GM12892 (cell line): Measurements from ENCODE around the gene TBC1D5.

Experiments
- DNase-seq: peaks from one replicate; pipeline ENCODE4 v3.0.0; 2011; ENCODE audit not compliant: insufficient read length
- FAIRE-seq: peaks from 2 replicates; lab custom pipeline; 2011; peaks lifted over from hg19 to GRCh38; lab: Jason Lieb, UNC
- POLR2A ChIP-seq: IDR thresholded peaks from 2 replicates; pipeline ENCODE4 v1.6.1; 2011; ENCODE audit warnings: low read depth, low read length, control low read depth
- POLR2AphosphoS5 ChIP-seq: IDR thresholded peaks from 2 replicates; pipeline ENCODE4 v1.6.1; 2011; ENCODE audit warnings: low read depth, low read length, control low read depth
- TAF1 ChIP-seq: IDR thresholded peaks from 2 replicates; pipeline ENCODE4 v1.6.1; 2011; ENCODE audit warnings: low read depth, mild to moderate bottlenecking, control low read depth, low read length, borderline replicate concordance

TBC1D5 gene

DNA sequence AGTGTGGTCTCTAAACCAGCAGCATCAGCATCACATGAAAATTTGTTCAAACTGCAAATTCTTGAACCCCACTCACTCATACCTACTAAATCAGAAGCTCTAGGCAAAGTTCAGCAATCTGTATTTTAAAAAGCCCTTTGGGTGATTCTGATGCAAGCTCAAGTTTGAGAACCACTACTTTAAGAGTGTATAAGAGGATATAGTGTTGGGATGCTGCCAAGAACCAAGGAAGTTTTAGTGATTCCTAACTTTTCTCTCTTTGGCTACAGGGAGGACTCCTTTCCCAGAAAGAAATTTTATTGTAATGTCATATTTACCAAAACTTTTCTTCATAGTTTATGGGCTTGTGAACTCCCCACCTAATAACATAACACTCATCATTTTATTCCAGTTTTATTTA, 422.2 kb downstream of the TBC1D5 start:
- TF ChIP-seq POLR2A: no peak
- TF ChIP-seq POLR2AphosphoS5: no peak
- DNase-seq (no peak), FAIRE-seq (no peak)

DNA sequence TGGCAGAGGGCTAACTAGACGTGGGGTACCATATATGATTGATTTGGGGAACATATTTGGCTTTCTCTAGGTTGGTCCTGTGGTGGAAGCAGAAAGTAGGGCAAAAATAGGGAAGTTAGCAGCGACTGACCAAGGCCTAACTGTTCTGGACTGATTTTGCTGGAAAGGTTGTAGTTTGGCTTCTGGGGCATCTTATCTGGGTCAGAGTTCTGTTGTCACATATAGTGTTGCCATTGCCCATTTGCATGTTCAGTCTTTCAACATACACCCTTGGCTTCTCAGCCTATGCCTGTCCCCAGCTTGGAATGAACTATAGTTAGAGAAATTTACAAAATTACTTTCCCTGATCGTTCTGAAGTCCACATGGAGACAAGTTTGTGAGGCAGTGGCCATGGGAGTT, 426.5 kb downstream of the TBC1D5 start:
- no peak for DNase-seq
- FAIRE-seq: no peak
- TF ChIP-seq TAF1 (no peak), POLR2AphosphoS5 (no peak), POLR2A (no peak)

DNA sequence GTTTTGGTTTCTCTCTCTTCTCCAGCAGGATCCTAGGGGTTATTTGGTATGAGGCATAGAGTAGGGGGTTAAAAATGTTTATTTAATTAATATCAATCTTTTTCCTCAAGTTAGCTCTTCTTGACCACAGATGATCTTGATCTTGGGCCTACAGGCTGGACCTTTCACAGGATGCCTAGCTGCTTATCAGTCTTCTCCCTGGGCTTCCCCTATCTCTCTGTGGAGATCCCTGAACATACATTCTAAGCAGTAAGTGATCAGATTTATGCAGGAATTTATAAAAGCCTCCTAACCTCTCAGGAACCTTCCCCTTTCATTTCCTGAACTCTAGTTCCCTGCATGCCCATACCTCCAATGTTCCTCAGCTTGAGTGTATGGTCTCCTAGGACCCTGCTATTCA, 428.3 kb downstream of the TBC1D5 start:
- FAIRE-seq (no peak), DNase-seq (no peak)
- TF ChIP-seq POLR2A (no peak), TAF1 (no peak), POLR2AphosphoS5 (no peak)

DNA sequence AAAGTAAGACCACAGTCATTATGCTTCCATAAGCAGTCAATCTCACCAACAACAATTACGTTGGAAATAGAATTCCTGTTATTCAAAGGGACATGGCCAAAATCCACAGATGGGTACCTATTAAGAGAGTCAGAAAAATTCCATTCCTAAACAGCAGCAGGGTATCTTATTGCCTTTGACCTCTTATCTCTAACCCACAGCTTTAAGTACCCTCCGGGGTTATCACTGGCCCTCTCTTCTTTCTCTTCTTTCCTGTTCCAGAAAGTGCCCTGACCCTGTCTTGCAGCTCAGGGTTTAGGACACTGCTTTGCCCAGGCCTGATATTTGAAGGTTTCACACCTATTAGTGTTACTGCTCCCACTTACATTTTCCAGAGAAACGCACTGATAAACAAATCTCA, 428.7 kb downstream of the TBC1D5 start:
- no peak for FAIRE-seq
- TF ChIP-seq POLR2A: no peak
- TF ChIP-seq POLR2AphosphoS5: no peak
- TF ChIP-seq TAF1: no peak
- DNase-seq: no peak

DNA sequence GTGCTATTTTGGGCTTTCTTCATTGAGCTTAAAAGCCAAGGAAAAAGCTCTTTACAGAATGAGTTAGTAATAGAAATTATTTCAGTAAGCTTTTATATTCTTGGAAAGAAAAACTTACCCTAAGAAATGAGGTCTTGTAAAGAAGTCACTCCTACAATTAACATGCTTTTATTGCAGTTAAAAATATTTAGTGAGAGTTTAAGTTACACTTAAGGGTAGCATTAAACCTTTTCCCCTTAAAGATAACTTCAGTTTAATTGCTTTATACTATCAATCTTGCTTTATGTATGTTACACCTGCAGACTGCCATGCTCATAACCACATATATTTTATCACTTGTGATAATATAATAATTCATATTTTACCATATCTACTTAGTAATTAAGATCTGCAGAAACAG, 431.4 kb downstream of the TBC1D5 start:
- no peak for TF ChIP-seq POLR2A
- no peak for TF ChIP-seq TAF1
- TF ChIP-seq POLR2AphosphoS5: no peak
- FAIRE-seq (no peak), DNase-seq (no peak)

DNA sequence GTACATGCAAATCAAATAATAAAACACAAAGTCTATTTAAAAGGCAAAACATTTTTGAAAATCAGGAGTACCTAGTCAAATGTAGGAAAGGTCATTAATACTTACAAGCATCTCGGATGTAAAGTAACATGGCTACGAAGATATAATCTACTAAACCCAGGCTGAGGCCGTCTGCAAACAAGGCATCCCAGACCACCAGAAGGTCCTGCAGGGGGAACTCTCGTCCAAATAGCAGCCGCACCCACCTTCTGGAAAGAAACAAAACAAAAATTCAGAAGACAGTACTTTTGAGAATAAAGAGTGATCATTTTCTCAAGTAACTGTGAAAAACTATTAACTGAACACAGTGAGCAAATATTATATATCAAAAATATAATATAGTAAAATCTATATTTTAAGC, 434.5 kb downstream of the TBC1D5 start:
- DNase-seq: no peak
- no peak for TF ChIP-seq POLR2AphosphoS5
- no peak for TF ChIP-seq TAF1
- TF ChIP-seq POLR2A: no peak
- no peak for FAIRE-seq

DNA sequence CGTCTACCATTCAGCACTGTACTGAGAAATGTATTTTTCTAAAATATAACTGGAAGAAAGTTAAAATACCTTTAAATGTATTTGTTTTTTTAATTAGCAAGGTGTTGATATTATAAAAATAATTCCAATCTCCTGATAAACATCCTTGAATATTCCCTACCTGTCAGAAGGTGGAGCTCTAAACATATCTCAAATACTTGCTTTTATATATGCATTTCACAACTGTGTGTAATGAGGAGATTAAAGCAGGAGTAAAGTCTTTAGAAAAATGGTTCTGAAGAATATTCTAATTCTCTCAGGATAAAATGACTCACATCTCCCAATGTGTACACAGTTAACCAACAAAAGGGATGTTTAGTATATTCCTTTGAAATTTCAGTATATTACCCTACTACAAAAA, 434.9 kb downstream of the TBC1D5 start:
- DNase-seq (no peak), FAIRE-seq (no peak)
- TF ChIP-seq POLR2AphosphoS5: no peak
- no peak for TF ChIP-seq TAF1
- TF ChIP-seq POLR2A: no peak

DNA sequence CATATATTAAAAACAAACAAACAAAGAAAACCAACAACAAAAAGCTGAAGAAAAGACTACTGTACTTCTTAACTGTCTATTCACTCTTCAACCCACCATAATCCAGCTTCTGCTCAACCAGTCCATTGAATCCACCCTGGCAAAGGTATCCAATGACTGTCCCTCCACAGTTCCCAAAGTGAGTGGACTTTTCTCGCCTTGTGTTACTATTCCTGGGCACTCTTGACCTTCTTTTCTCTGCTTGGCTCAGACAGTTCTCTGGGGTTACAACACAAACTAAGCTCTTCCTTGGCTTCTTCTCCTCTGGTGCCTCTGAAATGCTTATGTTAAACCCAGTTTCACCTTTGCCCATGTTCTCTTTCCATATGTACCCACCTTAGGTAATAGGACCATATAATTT, 437.5 kb downstream of the TBC1D5 start:
- FAIRE-seq: no peak
- TF ChIP-seq POLR2A (no peak), POLR2AphosphoS5 (no peak), TAF1 (no peak)

DNA sequence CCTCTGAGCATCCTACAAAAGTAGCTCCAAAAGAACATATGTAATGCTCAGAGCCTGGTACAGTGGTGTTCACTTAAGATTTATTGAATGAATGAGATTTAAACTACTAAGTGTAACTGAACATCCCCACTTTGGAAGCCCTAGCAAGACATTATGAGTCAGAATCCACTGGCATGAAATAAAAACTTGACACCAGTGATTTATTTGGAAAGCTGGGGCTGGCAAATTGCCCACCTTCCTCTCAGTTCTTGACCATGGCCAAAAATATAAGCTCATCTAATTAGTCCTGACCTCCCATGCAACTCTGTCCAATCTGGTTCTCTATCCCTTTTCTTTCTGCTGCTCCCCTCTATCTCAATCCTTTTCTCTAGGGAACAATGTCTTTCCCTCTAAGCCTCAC, 439.7 kb downstream of the TBC1D5 start:
- no peak for TF ChIP-seq POLR2A
- no peak for TF ChIP-seq POLR2AphosphoS5
- TF ChIP-seq TAF1: no peak
- FAIRE-seq: no peak
- DNase-seq: no peak

More for the DNA sequence above, 437.5 kb downstream of the TBC1D5 start:
- DNase-seq: no peak

DNA sequence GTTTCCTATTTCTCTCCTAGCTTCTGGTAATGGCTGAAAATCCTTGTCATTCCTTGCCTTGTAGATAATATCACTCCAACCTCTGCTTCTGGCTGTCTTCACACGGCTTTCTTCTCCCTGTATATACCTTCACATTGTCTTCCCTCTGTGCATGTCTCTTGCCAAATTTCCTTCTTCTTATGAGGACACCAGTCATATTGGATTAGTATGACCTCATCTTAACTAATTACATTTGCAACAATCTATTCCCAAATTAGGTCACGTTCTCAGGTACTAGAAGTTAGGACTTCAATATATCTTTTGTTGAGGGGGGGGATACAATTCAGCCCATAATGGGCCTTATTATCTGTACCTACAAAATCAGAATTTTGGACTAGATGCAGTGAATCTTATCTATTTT, 440.3 kb downstream of the TBC1D5 start:
- FAIRE-seq (no peak), DNase-seq (no peak)
- no peak for TF ChIP-seq POLR2A
- TF ChIP-seq POLR2AphosphoS5: no peak
- no peak for TF ChIP-seq TAF1

DNA sequence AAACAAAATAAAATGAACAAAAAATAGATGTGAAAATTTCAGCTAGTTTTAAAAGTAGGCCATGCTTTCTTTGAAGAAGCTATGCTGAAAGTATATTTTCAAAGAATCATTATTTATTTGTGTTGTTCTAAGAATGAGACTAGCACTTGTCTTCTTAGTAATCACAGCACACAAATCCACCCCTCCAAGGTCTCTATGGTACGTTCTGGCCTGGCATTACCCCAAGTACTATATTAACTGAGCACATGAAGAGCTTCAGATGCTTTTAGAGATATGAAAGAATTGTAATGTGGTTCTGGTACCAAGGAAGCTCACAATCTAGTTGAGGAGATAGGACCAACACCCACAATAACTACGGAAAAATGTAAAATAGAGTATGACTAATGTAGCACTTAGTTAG, 441.2 kb downstream of the TBC1D5 start:
- no peak for DNase-seq
- TF ChIP-seq POLR2AphosphoS5 (no peak), POLR2A (no peak), TAF1 (no peak)
- FAIRE-seq: no peak

DNA sequence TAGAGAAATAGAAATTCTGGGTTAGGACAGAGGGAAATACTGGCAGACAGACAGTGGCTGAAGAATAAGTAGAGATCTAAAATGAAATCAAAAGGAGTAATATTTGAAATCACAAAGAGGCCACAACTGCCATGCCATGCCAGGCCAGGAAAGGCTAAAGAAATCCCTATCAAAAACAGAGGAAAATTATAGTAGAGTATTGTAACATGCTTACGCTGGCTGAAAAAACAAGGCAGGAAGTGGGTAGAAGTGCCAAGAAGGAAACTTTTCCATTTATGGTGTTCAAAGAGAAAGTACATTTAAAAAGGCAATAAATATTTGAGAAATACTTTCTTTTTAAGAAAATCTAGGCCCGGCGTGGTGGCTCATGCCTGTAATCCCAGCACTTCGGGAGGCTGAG, 442.0 kb downstream of the TBC1D5 start:
- TF ChIP-seq POLR2A (no peak), TAF1 (no peak), POLR2AphosphoS5 (no peak)
- FAIRE-seq (no peak), DNase-seq (no peak)

DNA sequence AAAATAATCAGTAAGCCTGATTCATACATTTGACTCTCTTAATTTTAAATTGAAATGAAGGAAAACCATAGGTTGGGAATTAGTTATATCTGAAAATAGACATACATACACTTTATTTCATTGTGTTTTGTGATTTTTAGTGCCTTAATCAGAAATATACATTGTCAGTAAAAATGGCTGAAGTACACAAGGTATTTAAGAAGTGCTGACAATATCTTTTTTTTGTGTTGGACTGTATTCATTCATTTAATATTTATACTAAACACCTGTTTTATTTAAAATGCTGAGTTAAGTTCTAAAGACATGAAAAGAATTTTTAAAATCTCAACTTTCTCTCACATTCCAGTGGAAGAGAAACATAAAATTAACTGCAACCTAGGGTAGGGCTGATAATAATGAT, 444.4 kb downstream of the TBC1D5 start:
- TF ChIP-seq TAF1 (no peak), POLR2A (no peak), POLR2AphosphoS5 (no peak)
- DNase-seq: no peak
- FAIRE-seq: no peak
